Activated naive CD4-positive, alpha-beta T cell treated with anti-CD3 and anti-CD28 coated beads, Interleukin-2, amount 50 U/mL, for 24 hours (primary cell): Measurements from ENCODE around the gene SLC9A9.
"Not testable (repeated sequence)": the region's sequence is repeated elsewhere in the genome, so short reads cannot be mapped to it uniquely, and the experiment has no call there.

Source experiments
- H3K27ac Mint-ChIP-seq: one replicate; pipeline ENCODE4 v1.8.0; 2021; ENCODE audit warnings: mild to moderate bottlenecking, mixed read lengths
- H3K27me3 Mint-ChIP-seq: one replicate; pipeline ENCODE4 v1.8.0; 2021; ENCODE audit warnings: mixed read lengths
- H3K36me3 Mint-ChIP-seq: one replicate; pipeline ENCODE4 v1.8.0; 2021; ENCODE audit warnings: mixed read lengths
- H3K4me1 Mint-ChIP-seq: one replicate; pipeline ENCODE4 v1.8.0; 2021; ENCODE audit warnings: mixed read lengths
- H3K4me3 Mint-ChIP-seq: one replicate; pipeline ENCODE4 v1.8.0; 2021; ENCODE audit warnings: mild to moderate bottlenecking, mixed read lengths
- H3K9me3 Mint-ChIP-seq: one replicate; pipeline ENCODE4 v1.8.0; 2021; ENCODE audit warnings: mixed read lengths

The SLC9A9 gene

DNA sequence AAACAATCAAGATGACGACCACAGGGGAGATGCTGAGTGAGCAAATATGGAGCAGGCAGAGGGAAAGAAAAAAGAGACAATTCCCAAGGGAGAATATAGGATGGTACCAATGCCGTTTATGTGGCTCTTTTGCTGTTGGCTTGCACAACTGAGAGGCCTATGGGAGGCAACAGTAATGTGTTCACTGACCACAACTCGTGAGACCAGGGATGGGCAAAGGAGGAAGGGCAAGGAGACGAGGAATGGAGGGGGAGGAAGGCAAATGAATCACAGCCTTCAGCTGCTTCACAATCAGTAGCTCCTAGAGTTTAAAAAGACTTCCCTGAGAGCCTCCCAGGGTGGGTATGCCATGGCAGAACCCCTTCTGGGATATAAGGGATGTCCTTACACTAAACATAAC lies 131.5 kb downstream of the SLC9A9 start:
- H3K9me3 Mint-ChIP-seq, result no peaks in the 10 kb centered on the region
- peaks cover 10% of the 10 kb centered on the region for H3K36me3 Mint-ChIP-seq
- no peak overlapping the region for H3K27ac Mint-ChIP-seq
- no peaks in the 10 kb centered on the region for H3K27me3 Mint-ChIP-seq
- H3K4me3 Mint-ChIP-seq, result no peak overlapping the region
- H3K4me1 Mint-ChIP-seq, result peaks cover 6% of the 10 kb centered on the region

DNA sequence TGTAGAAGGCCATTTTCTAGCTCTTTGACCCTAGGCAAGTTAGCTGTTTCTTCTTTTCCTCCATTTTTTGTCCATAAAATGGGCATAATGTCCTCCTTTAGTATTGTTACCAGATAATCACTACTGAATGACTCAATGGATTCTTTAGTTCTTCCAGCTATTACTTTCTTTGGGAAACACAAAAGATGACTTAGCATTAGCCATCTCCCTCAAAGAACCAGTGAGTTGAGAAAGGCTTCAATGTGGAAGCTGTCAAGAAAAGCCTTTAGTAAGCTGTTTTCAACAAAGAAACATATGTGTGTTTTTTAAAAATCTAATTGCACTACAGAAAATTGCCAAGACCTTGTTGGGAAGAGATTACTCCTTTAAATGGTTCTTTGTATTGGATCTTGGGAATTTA lies 135.7 kb downstream of the SLC9A9 start:
- Mint-ChIP-seq H3K9me3 (no peaks in the 10 kb centered on the region), H3K4me3 (no peak overlapping the region), H3K4me1 (peaks cover 11% of the 10 kb centered on the region), H3K27me3 (no peaks in the 10 kb centered on the region), H3K27ac (no peak overlapping the region), H3K36me3 (peaks cover 9% of the 10 kb centered on the region)

DNA sequence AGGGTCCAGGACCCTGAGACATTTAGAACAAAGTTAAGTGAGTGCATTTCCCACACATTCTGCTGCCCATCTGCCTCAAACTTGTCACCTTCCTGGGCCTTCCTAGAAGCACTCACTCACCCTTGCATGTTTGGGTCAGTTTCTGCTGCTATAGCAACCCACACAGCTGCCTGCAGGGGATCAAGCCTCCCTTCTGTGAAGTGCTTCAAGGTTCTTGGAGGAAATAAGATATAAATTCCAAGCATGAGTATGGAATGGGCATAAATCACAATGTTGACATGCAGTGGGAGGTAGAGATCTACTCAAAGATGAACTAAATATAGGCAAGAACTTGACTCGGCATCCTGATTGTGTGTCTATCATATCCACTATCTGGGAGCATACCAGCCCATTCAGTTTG lies 140.4 kb downstream of the SLC9A9 start:
- H3K36me3 Mint-ChIP-seq, result peaks cover 17% of the 10 kb centered on the region
- H3K9me3 Mint-ChIP-seq, result no peaks in the 10 kb centered on the region
- H3K27me3 Mint-ChIP-seq, result no peaks in the 10 kb centered on the region
- H3K27ac Mint-ChIP-seq, result no peak overlapping the region
- no peak overlapping the region for H3K4me3 Mint-ChIP-seq
- H3K4me1 Mint-ChIP-seq, result peaks cover 14% of the 10 kb centered on the region

DNA sequence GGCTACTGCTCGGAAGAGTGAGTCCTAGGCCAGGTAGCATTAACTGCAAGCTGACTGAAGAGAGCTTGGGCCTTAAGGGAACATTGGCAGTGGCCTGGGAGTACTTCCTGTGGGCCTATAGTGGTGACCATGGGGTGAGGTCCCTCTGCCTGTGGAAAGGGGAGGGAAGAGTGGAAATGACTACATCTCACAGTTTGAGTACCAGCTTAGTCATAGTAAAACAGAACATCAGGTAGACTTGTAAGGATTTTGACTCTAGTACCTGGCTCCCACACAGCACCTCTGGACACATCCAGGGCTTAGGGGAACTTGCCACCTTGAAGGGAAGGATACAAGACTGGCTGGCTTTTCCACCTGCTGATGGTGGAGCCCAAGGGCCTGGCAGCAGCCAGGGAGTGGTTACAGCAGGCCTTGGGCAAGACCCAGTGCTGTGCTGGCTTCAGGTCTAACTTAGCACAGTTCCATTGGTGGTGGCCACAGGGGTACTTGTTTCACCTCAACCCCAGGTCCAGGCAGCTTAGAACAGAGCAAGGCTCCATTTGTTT lies 147.8 kb downstream of the SLC9A9 start:
- H3K4me1 Mint-ChIP-seq, result peaks cover 8% of the 10 kb centered on the region
- no peak overlapping the region for H3K4me3 Mint-ChIP-seq
- H3K9me3 Mint-ChIP-seq, result no peaks in the 10 kb centered on the region
- H3K36me3 Mint-ChIP-seq, result peaks cover 11% of the 10 kb centered on the region
- H3K27ac Mint-ChIP-seq, result no peak overlapping the region
- no peaks in the 10 kb centered on the region for H3K27me3 Mint-ChIP-seq

DNA sequence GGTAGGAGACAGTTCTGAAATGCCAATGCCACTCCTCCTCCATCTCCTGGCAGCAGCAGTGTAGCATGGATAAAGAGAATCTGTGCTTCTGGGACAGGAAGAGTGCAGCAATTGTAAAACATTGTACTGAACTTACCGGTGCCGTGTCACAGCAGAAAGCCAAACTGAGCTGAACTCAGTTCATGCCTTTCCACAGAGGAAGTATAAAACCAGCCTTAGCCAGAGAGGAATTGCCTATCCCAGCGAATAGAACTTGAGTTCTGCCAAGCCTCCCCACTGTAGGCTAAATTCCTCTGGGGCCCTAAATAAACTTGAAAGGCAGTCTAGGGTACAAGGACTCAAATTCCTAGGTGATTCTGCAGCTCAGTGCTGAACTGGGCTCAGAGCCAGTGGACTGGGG lies 148.8 kb downstream of the SLC9A9 start:
- Mint-ChIP-seq H3K27ac (no peak overlapping the region), H3K4me1 (peaks cover 8% of the 10 kb centered on the region), H3K9me3 (no peaks in the 10 kb centered on the region), H3K27me3 (no peaks in the 10 kb centered on the region), H3K4me3 (no peak overlapping the region), H3K36me3 (peaks cover 9% of the 10 kb centered on the region)

DNA sequence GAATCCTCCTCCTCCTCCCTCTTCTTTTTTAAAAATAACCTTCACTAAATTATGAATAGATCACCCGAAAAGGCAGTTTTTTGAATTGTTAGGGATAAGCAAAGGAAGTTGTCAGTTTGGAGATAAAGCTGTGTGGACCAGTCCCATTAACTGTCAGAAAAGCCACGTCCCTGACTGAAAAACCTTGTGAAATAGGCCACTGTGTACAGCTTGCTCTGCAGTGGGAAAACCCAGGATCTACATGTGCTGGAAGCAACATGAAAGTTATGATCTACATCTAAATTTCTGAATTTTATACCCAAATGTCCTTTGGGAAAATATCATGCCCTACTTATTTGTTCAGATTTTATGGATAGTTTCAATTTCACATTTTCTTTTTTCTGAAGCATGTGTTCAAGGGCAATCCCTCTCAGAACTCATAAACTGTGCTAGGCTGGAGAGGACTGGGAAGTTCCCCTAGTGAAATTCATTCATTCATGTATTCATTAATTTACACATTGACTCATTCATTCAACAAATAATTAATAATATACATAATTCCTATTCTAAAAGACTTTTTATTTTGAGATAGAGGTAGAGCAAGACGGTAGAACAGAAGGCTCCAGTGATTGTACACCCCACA lies 149.5 kb downstream of the SLC9A9 start:
- peaks cover 6% of the 10 kb centered on the region for H3K36me3 Mint-ChIP-seq
- H3K27me3 Mint-ChIP-seq, result no peaks in the 10 kb centered on the region
- H3K4me3 Mint-ChIP-seq, result no peak overlapping the region
- no peak overlapping the region for H3K27ac Mint-ChIP-seq
- H3K9me3 Mint-ChIP-seq, result no peaks in the 10 kb centered on the region
- H3K4me1 Mint-ChIP-seq, result peaks cover 3% of the 10 kb centered on the region

DNA sequence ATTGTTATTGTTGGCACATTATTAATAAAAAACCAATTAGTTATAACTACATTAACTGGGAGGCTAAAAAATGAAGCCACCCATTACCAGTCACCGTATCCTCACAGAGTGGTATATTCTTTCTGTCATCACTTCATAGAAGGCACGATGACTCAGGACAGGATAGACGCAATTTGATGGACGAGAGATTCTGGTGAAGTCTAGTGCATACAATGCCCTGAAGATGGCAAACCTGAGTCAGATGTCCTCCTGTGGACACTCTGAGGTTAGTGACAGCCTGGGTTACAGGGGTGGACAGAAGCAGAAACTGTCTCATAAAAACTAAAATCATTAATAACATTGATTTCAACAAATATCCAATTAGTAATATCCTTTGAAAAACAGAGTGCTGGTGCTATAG lies 150.3 kb downstream of the SLC9A9 start:
- Mint-ChIP-seq H3K27me3 (no peaks in the 10 kb centered on the region), H3K27ac (no peak overlapping the region), H3K4me1 (no peaks in the 10 kb centered on the region), H3K9me3 (no peaks in the 10 kb centered on the region), H3K4me3 (no peak overlapping the region), H3K36me3 (peaks cover 1% of the 10 kb centered on the region)

DNA sequence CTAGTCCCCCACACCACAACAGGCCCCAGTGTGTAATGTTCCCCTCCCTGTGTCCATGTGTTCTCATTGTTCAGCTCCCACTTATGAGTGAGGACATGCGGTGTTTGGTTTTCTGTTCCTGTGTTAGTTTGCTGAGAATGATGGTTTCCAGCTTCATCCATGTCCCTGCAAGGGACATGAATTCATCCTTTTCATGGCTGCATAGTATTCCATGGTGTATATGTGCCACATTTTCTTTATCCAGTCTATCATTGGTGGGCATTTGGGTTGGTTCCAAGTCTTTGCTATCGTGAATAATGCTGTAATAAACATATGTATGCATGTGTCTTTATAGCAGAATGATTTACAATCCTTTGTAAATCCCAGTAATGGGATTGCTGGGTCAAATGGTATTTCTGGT lies 152.9 kb downstream of the SLC9A9 start:
- H3K36me3 Mint-ChIP-seq, H3K9me3 Mint-ChIP-seq, H3K27me3 Mint-ChIP-seq, H3K4me3 Mint-ChIP-seq, H3K27ac Mint-ChIP-seq, H3K4me1 Mint-ChIP-seq: not testable (repeated sequence)

DNA sequence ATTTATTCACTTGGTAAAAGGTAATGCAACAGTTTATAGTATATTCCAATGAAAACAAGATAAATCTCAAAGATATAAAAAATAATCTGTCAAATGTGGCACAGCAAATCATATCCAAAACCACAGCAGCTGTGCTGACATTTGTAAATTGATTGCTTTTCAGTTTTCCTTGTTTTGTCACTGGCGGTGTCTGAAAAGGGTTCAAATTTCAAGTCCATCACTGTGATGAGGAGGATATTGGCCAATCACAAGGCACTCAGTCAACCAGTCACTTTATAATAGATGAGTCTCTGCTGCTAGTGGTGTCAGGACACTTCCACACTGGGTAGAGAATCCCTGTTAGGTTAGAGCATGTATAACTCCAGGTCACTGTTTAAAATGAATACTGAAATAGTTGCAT lies 154.8 kb downstream of the SLC9A9 start:
- no peak overlapping the region for H3K4me3 Mint-ChIP-seq
- no peaks in the 10 kb centered on the region for H3K27me3 Mint-ChIP-seq
- peaks cover 4% of the 10 kb centered on the region for H3K36me3 Mint-ChIP-seq
- H3K27ac Mint-ChIP-seq, result no peak overlapping the region
- no peaks in the 10 kb centered on the region for H3K9me3 Mint-ChIP-seq
- H3K4me1 Mint-ChIP-seq, result no peaks in the 10 kb centered on the region

DNA sequence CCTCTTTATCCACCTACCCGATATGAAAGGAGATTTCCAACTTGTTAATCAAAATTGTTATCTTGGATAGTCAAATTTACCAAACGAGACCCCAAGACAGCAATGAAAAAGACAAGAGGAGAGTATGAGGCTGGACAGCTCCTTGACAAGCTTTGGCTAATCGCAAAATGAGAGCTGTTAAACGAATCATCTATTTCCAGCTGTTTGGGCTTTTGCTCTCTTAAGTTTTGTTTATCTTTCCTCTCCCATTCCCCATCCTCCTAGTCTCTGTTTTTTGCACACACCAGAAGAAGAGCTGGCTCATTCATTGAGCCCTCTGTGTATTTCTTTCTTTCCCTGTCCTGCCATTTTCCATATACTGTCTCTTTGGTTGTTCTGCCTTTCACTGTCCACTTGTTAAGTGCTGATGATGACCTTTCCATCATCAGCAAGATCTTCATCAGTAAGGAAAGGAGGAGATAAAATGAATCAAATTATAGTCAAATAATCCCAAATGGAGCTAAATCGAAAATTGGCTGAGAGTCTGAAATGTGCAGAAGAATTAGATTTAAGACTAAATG lies 161.6 kb downstream of the SLC9A9 start:
- peaks cover 4% of the 10 kb centered on the region for H3K36me3 Mint-ChIP-seq
- no peaks in the 10 kb centered on the region for H3K9me3 Mint-ChIP-seq
- H3K27ac Mint-ChIP-seq, result no peak overlapping the region
- no peak overlapping the region for H3K4me3 Mint-ChIP-seq
- no peaks in the 10 kb centered on the region for H3K27me3 Mint-ChIP-seq
- H3K4me1 Mint-ChIP-seq, result no peaks in the 10 kb centered on the region

DNA sequence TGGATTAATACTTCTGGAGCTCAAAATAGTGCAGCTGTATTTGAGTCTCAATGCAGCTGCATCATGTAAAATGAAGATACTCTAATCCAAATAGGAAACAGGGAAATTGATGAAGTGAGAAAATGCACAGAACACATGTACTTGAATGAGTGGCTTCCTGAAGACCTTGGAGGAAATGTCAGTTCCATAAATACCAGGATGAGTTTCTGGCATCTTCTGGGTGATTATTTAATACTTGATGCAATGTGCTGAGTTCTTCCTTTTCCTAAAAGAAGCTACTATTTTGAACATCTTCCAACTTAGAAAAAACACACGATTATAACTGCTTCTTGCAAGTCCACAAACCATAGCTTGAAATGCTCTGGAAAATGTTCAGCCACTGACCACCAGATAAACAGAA lies 162.8 kb downstream of the SLC9A9 start:
- Mint-ChIP-seq H3K36me3 (peaks cover 2% of the 10 kb centered on the region), H3K4me1 (no peaks in the 10 kb centered on the region), H3K4me3 (no peak overlapping the region), H3K27me3 (no peaks in the 10 kb centered on the region), H3K9me3 (no peaks in the 10 kb centered on the region), H3K27ac (no peak overlapping the region)

DNA sequence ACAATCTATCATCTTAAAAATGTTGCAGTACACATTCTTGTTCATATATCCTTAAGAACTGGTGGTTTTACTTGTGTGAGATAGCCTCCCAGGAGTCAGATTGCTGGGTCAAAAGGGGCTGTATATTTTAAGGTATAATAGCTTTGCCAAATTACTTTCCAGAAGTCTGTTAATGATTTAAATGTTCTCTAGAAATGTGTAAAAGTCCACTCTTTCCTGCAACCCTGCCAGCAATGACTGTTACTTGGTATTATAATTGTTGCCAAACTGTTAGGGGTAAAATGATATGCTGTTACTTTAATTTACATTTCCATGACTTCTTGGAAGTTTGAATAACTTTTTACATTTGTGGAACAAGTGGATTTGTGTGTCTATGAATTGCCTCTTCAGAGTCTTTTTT lies 170.8 kb downstream of the SLC9A9 start:
- no peaks in the 10 kb centered on the region for H3K9me3 Mint-ChIP-seq
- H3K36me3 Mint-ChIP-seq, result no peaks in the 10 kb centered on the region
- H3K4me3 Mint-ChIP-seq, result no peak overlapping the region
- peaks cover 13% of the 10 kb centered on the region for H3K4me1 Mint-ChIP-seq
- H3K27ac Mint-ChIP-seq, result no peak overlapping the region
- no peaks in the 10 kb centered on the region for H3K27me3 Mint-ChIP-seq

DNA sequence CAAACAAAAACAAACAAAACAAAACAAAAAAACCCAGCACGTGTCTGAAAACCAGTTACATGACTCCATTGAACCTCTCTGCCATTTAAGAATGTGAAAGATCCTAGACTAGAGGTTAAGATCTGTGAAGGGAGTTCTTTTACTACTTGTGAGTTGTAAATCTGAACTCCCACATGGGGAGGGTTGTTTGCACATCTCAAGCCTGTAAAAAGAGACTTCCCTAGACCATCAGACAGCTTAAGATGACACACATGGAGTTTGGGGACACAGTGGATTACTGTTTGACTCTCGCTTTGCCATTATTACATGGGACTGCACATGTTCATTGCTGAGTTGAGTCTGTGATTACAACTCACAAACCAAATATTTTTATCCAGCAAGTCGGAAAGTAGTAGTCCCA lies 171.5 kb downstream of the SLC9A9 start:
- Mint-ChIP-seq H3K27me3 (no peaks in the 10 kb centered on the region), H3K36me3 (no peaks in the 10 kb centered on the region), H3K9me3 (no peaks in the 10 kb centered on the region), H3K27ac (no peak overlapping the region), H3K4me3 (no peak overlapping the region), H3K4me1 (peaks cover 13% of the 10 kb centered on the region)

DNA sequence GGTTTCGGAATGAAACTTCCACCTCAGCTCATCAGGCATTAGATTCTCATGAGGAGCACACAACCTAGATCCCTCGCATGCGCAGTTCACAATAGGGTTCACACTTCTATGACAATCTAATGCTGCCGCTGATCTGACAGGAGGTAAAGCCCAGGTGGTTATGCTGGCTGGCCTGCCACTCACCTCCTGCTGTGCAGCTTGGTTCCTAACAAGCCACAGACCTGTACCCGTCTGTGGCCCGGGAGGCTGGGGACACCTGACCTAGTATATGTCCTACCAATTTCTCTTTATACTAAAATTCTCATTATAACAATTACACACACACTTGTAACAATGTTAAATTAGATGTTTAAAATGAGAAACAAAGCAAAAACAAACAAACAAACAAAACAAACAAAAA lies 172.2 kb downstream of the SLC9A9 start:
- peaks cover 13% of the 10 kb centered on the region for H3K4me1 Mint-ChIP-seq
- H3K27me3 Mint-ChIP-seq, result no peaks in the 10 kb centered on the region
- no peak overlapping the region for H3K27ac Mint-ChIP-seq
- no peaks in the 10 kb centered on the region for H3K9me3 Mint-ChIP-seq
- no peaks in the 10 kb centered on the region for H3K36me3 Mint-ChIP-seq
- H3K4me3 Mint-ChIP-seq, result no peak overlapping the region

DNA sequence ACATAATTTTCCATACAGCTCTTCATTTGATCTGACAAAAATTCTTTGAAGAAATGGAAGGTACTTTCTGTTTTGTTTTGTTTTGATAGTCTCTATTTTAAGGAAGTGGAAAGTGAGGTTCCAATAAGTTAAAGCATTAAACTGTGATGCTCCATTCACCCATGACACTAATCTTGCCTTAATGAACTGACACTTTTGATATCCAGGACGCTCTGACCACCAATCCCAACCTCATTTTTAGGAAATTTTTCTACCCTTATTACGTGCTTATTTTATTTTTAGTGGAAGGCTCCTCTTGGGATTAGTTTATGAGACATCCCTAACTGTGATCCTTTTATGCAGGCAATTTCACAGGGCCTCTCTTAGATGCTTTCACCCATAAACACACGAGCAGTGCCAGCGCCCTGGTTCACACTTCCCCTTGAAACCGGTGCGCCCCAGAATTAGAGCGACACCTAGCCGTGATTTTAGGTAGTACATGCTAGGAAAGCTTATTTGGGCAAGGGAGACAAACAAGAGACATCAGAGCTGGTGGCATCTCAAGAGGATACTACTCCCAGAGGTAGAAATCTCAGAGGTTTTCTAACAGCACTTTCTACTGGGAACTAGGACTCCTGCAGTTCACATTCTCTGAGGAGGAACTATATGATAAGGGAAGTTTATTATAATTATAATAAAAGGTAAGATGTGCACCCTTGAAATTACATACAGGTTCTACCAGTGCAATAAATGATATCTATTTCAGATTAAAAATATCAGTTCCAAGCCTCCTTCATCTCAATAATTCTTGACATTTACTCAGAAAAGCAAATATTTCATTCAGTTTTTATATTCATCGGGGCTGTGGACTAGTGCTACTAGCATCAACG lies 173.9 kb downstream of the SLC9A9 start:
- no peaks in the 10 kb centered on the region for H3K9me3 Mint-ChIP-seq
- no peaks in the 10 kb centered on the region for H3K36me3 Mint-ChIP-seq
- peaks cover 13% of the 10 kb centered on the region for H3K4me1 Mint-ChIP-seq
- H3K27ac Mint-ChIP-seq, result peak overlapping the region; percentile 37
- no peak overlapping the region for H3K4me3 Mint-ChIP-seq
- no peaks in the 10 kb centered on the region for H3K27me3 Mint-ChIP-seq
